H7 (cell line): ENCODE data around the gene KCNK16. TPM values are rescaled to one million over a fixed set of nuclear protein-coding genes. Genes with fewer than 3 reads are reported as not detected.

Experiments
- total RNA-seq: library from RNA; depleted of rRNA; stranded (reverse); fragments of >200 nt; shearing (Covaris generic); gene quantifications from 2 replicates; pipeline ENCODE4 v1.2.3, GENCODE V29; 2014; rRNA removed

The KCNK16 gene
- total RNA-seq, 1 experiment from 2014 or later: not detected

Other genes with a start within 250 kb of the KCNK16 start
- 11.0 and 11.3 TPM in 2 replicates for gene SAYSD1, start 207.5 kb downstream of the KCNK16 start, total RNA-seq
- gene KCNK5, start 93.2 kb downstream of the KCNK16 start, total RNA-seq: 23.8 and 30.1 TPM in 2 replicates
- gene KCNK17, start 8.3 kb downstream of the KCNK16 start, total RNA-seq: 1.1 and 1.4 TPM in 2 replicates